Activated naive CD8-positive, alpha-beta T cell treated with anti-CD3 and anti-CD28 coated beads for 36 hours (primary cell): ENCODE data around the gene PTPRO. TPM values are rescaled to one million over a fixed set of nuclear protein-coding genes. Genes with fewer than 3 reads are reported as not detected.
"Not testable (repeated sequence)": the region's sequence is repeated elsewhere in the genome, so short reads cannot be mapped to it uniquely, and the experiment has no call there.

Source experiments
- DNase-seq: peaks from one replicate; pipeline ENCODE4 v3.0.0; 2021
- H3K27ac Mint-ChIP-seq: one replicate; pipeline ENCODE4 v1.8.0; 2022; ENCODE audit warnings: mild to moderate bottlenecking, moderate library complexity, mixed read lengths
- H3K27me3 Mint-ChIP-seq: one replicate; pipeline ENCODE4 v1.8.0; 2022; ENCODE audit warnings: mild to moderate bottlenecking, mixed read lengths
- H3K36me3 Mint-ChIP-seq: one replicate; pipeline ENCODE4 v1.8.0; 2021; ENCODE audit warnings: mild to moderate bottlenecking, mixed read lengths
- H3K4me1 Mint-ChIP-seq: one replicate; pipeline ENCODE4 v1.8.0; 2021; ENCODE audit warnings: mixed read lengths
- H3K4me3 Mint-ChIP-seq: one replicate; pipeline ENCODE4 v1.8.0; 2022; ENCODE audit warnings: mild to moderate bottlenecking, moderate library complexity, mixed read lengths
- H3K9me3 Mint-ChIP-seq: one replicate; pipeline ENCODE4 v1.8.0; 2022; ENCODE audit warnings: mixed read lengths
- total RNA-seq, 2 experiments: library from RNA; stranded (reverse); gene quantifications; one replicate each; pipeline ENCODE4 v1.2.3, GENCODE V29; 2021

The PTPRO gene
- total RNA-seq, 2 experiments from 2014 or later: 1.1 to 1.4 TPM

DNA sequence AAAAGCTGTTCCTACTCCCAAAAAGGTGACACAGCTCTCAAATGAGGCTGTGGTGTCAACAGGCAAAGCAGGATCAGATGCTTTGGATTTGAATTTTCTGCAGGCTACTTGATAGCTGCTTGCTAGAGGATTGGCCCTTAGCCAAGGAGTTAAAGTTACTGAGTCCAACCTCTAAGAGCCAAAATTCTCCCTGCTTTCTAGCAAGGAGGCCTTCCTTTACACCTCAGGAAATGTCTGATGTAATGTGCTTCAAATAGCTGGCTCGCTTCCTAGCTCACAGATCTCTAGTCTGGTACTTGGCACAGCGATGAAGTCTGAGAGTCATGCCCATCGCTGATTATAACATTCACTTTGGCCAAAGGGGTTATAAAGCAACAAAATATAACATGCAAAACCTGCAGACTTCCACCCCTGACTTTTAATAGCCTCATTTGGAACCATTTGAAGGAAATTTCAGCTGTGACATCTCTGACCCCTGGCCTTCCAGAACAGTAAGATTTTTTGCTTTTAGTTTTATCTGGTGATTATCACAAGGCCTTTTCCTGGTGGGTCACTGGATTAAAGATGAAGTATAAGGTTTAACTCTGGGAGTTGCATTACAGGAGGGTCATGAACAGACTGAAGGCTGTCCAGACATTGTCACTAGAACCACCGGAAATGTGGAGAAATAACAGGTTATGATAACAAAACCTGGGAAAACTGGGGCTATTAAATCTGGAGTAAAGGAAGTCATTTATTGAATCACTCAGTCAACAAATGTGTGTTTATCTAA is 277.1 kb downstream of the PTPRO start:
- Mint-ChIP-seq H3K27me3 (peaks cover 3% of the 10 kb centered on the region), H3K4me1 (peaks cover 1% of the 10 kb centered on the region), H3K27ac (no peak overlapping the region), H3K9me3 (no peaks in the 10 kb centered on the region), H3K4me3 (no peak overlapping the region), H3K36me3 (no peaks in the 10 kb centered on the region)
- DNase-seq: no peak

DNA sequence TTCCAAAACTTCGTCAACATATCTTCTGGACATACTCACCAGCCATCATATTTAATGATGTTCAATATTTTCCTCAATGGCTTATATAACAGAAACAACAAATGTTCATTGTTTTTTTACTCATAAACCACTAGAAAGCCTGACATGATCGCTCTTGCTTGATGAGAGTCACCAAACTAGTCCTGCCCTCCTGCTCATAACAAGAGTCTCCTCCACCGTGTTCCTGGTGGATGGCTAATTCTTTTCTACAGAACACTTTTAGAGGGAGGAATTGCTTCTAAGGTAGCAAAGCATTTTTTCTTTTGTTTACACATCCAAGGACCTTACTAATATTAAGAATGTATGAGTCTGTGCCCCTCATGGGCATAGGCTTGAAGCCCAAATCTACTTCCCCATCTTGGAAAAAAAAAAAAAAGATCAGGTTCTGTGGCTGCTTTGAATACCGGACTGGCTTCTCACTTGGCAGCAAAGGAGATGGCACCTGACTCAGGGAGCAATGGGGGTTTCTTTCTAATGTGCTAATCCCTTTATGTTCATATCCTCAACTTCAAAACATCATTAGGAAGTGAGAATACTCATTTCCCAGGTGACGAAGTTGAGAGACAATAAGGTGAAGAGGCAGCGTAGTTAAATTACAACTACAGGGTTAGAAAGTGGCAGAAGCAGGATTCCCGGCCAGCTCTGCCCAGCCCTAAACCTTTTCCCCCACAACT is 278.1 kb downstream of the PTPRO start:
- H3K27ac Mint-ChIP-seq: no peak overlapping the region

DNA sequence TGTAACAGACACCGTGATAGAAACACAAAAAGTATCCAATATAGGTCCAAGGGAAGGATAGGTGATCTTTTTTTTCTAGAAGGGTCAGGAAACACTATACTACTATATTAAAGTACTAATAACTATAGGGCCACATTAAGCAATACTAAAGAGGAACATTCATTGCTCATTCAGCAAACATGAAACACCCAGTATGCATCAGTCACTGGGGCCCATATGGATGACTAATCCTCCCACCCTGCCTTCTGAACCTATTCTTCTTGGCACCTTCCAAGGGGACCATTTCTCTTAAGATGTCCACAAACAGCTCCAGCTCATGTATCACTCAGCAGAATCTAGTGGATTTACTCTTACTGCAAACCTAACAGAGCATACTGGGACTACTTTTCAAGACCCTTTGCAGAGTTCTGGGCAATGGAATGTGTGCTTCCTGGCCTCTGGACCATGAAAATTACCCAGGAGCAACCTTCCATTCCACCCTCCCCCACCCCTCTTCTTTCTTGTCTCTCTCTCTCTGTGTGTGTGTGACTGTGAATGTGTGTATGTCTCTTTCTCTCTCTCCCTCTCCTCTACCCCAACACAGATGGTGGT is 279.0 kb downstream of the PTPRO start:
- no peak for DNase-seq
- Mint-ChIP-seq H3K4me3 (no peak overlapping the region), H3K4me1 (peaks cover 1% of the 10 kb centered on the region), H3K9me3 (no peaks in the 10 kb centered on the region), H3K36me3 (no peaks in the 10 kb centered on the region), H3K27ac (no peak overlapping the region), H3K27me3 (peaks cover 3% of the 10 kb centered on the region)

More for the DNA sequence above, 278.1 kb downstream of the PTPRO start:
- Mint-ChIP-seq H3K27me3 (peaks cover 3% of the 10 kb centered on the region), H3K4me3 (no peak overlapping the region), H3K4me1 (peaks cover 1% of the 10 kb centered on the region), H3K36me3 (no peaks in the 10 kb centered on the region), H3K9me3 (no peaks in the 10 kb centered on the region)
- no peak for DNase-seq

DNA sequence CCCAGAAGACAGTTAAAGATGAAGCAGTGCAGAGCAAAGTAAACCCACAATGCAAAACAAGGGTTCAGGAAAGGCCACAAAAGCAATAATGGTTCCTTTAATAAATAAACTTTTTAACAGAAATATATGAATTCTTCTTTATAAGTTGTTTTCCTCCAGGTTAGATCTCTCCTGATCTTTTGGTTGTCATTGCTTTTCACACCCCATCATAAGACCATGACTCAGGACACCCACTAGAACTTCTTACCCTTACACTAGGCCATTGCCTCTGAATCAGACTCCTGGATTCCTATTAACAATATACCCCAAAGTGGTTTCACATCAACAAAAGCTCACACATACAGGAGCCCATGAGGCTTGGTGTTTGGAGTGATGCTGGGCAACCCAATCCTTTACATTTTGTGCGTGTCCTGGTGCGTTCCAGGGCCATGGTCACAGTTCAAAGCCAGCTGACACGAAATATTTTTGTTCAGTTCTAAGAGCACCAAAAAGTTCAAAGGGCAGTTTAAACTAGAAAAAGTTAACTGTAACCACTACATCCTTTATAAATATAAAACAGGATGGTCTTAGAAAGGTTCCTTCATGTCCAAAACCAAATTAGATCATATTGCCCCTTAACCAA is 279.9 kb downstream of the PTPRO start:
- no peak for DNase-seq
- Mint-ChIP-seq H3K4me1 (peaks cover 1% of the 10 kb centered on the region), H3K9me3 (no peaks in the 10 kb centered on the region), H3K36me3 (no peaks in the 10 kb centered on the region), H3K4me3 (no peak overlapping the region), H3K27me3 (peaks cover 3% of the 10 kb centered on the region), H3K27ac (no peak overlapping the region)

DNA sequence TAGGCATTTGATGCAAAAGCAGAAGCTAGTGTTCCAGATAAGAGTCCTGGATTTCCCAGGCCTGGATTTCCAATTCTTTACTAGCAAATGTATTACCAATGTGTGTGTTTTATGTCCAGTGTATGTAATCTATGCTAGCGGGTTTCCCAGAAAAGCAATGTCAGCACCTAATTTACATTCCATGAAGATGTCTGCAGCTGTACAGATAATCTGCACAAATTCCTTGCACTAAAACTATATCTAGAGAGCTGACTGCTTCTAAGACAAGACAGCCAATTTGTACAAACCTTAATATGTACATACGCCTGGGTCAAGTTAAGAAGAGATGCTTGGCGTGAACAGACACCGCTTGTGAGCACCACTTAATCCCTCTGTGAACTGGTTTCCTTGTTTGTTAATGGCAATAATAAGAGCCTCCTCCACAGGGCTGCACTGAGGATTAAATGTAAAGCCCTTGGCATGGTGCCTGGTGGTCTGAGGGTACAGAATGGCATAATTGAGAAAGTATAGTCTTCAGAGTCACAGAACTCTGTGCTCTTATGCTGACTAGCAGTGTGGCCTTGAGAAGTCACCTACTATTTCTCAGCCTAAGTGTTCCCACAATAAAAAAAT is 281.3 kb downstream of the PTPRO start:
- no peak for DNase-seq
- H3K27me3 Mint-ChIP-seq: peaks cover 3% of the 10 kb centered on the region
- H3K27ac Mint-ChIP-seq: no peak overlapping the region
- no peaks in the 10 kb centered on the region for H3K36me3 Mint-ChIP-seq
- H3K9me3 Mint-ChIP-seq: no peaks in the 10 kb centered on the region
- H3K4me1 Mint-ChIP-seq: peaks cover 1% of the 10 kb centered on the region
- no peak overlapping the region for H3K4me3 Mint-ChIP-seq

DNA sequence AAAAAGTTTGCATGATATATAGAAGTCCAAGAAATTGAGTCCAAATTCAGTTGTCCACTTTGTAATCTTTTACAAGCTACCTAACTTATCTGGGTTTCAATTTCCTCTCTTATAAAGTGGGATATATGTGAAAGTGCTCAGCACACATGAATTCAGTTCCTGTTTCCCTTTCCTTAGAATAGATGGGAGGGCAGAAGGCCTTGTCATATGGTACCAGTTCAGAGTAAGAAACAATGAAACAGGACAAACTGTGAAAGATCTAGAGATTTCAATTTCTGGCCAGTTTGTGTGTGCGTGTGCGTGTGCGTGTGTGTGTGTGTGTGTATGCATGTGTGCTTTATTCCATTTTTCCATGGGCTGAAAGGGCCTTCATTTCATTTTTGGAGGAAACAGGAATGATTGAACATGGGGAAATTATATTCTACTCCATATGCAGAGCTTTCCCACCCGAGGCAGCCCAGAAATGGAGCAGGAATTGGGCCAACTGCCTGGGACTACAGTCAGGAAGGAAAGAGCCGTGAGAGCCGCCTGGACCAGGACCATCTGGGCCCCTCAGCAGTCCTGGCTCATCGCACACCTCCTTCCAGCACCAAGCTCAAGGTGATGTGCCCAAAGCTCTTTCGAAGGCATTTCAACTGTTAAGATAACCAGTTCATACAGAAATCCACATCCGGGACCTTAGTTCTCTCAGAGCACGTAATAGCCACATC is 283.7 kb downstream of the PTPRO start:
- no peak overlapping the region for H3K27ac Mint-ChIP-seq

DNA sequence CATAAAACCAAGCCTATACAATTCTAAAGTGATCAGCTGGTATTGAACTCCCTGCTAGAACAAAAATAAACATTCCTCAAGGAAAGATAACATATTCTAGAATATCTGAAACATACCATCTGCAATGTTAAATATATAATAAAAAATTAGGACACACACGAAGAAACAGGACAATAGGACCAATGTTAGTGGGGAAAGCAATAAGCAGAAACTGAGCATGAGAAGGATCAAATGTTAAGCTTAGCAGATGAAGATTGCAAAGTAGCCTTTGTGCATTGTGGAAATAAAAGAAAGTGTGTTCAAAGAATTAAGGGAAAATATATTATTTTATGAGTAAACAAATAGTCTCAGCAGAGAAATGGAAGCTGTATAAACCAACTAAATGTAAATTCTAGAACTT is 286.1 kb downstream of the PTPRO start:
- no peaks in the 10 kb centered on the region for H3K27me3 Mint-ChIP-seq
- peaks cover 3% of the 10 kb centered on the region for H3K9me3 Mint-ChIP-seq
- H3K4me1 Mint-ChIP-seq: no peaks in the 10 kb centered on the region
- DNase-seq: no peak
- no peak overlapping the region for H3K27ac Mint-ChIP-seq
- no peaks in the 10 kb centered on the region for H3K36me3 Mint-ChIP-seq
- no peak overlapping the region for H3K4me3 Mint-ChIP-seq

More for the DNA sequence above, 283.7 kb downstream of the PTPRO start:
- Mint-ChIP-seq H3K36me3 (no peaks in the 10 kb centered on the region), H3K9me3 (no peaks in the 10 kb centered on the region), H3K4me3 (no peak overlapping the region), H3K27me3 (peaks cover 3% of the 10 kb centered on the region), H3K4me1 (peaks cover 1% of the 10 kb centered on the region)
- DNase-seq: no peak

DNA sequence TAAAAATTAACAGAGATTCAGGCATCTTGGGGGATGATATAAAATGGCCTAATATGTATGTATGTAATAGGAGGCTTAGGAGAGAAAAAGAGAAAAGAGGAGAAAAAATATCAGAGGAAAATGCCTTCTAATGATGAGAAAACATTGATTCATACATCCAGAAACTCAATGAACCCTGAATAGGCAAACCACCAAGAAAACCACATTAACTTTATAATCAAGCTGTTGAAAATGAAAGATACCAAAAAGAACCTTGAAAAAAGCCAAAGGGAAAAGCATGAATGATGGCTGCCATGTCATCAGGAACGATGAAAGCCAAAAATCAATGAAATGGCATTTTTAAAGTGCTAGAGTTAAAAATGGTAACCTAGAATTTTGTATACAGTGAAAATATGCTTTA is 286.6 kb downstream of the PTPRO start:
- no peak for DNase-seq
- H3K36me3 Mint-ChIP-seq: no peaks in the 10 kb centered on the region
- no peaks in the 10 kb centered on the region for H3K4me1 Mint-ChIP-seq
- H3K4me3 Mint-ChIP-seq: no peak overlapping the region
- H3K9me3 Mint-ChIP-seq: peaks cover 3% of the 10 kb centered on the region
- H3K27ac Mint-ChIP-seq: no peak overlapping the region
- H3K27me3 Mint-ChIP-seq: no peaks in the 10 kb centered on the region

DNA sequence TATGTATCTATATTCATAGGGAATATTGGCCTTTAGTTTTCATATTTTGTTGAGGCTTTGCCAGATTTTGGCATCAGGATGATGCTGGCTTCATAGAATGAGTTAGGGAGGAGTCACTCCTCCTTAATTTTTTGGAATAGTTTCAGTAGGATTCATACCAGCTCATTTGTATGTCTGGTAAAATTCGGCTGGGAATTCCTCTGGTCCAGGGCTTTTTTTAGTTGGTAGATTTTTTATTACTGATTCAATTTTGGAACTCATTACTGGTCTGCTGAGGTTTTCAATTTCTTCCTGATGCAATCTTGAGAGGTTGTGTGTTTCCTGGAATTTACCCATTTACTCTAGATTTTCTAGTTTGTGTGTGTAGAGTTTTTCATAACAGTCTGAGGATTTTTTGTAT is 291.7 kb downstream of the PTPRO start:
- peaks cover 2% of the 10 kb centered on the region for H3K36me3 Mint-ChIP-seq
- no peak for DNase-seq
- no peak overlapping the region for H3K4me3 Mint-ChIP-seq
- H3K4me1 Mint-ChIP-seq: no peaks in the 10 kb centered on the region
- H3K27ac Mint-ChIP-seq: no peak overlapping the region
- H3K27me3 Mint-ChIP-seq: peaks cover 6% of the 10 kb centered on the region
- H3K9me3 Mint-ChIP-seq: peaks cover 6% of the 10 kb centered on the region

DNA sequence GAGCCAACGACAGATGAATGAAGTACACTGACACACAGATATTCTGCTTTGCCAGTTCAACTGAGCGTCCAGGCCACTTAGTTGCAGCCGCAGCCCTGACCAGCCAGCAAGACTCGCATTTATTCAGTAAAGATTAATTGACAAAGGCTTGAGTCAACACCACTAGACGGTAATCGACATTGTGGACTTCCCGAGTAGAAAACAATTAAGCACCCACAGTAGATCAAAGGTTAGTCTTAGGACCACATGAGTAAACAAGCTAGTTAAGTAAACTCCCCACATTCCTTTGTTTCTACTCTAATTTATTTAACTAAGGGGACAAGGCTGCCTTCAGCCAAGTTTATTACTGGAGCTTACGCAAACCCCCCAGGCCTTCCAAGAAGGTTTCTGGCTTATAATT is 294.2 kb downstream of the PTPRO start:
- H3K36me3 Mint-ChIP-seq, H3K27me3 Mint-ChIP-seq, H3K4me3 Mint-ChIP-seq, H3K27ac Mint-ChIP-seq, H3K9me3 Mint-ChIP-seq, DNase-seq, H3K4me1 Mint-ChIP-seq: not testable (repeated sequence)

DNA sequence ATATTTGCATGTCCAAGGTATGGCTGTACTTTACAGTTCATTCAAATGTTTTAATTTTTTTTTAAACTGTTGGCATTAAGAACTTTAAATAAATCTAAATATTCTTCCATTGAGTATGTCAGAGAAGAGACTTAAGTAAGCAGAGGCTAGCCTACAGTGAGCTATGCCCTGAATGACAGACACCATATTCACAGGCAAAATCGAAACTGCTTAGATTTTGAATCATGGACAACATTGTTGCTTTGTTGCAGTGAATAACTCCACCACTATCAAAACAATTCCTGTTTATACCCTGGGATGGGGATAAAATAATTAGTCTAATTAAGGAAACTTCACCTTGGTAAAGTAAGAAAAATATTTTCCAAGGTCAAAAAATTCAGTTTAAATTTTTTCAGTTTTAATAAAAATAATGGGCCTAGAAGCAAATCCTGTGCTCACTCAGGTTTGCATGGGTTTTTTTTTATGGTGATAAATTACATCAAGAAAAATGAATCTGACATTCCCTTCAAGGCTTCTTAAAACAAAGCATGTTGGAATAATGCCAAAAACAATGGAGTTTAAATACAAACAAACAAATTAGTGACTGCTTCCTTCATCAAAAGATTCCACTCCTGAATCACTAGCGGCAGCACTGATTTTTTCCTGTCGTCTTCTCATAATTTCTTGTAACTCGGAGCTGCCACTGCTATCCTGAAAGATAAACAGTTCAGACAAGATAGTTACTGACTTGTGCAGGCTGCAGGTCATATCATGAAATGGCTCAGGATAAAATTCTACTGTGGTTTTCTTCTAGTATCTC is 298.6 kb downstream of the PTPRO start:
- H3K36me3 Mint-ChIP-seq: peaks cover 2% of the 10 kb centered on the region
- no peak overlapping the region for H3K27ac Mint-ChIP-seq
- no peaks in the 10 kb centered on the region for H3K4me1 Mint-ChIP-seq
- H3K9me3 Mint-ChIP-seq: peaks cover 2% of the 10 kb centered on the region
- H3K27me3 Mint-ChIP-seq: peaks cover 5% of the 10 kb centered on the region
- H3K4me3 Mint-ChIP-seq: no peak overlapping the region
- no peak for DNase-seq

DNA sequence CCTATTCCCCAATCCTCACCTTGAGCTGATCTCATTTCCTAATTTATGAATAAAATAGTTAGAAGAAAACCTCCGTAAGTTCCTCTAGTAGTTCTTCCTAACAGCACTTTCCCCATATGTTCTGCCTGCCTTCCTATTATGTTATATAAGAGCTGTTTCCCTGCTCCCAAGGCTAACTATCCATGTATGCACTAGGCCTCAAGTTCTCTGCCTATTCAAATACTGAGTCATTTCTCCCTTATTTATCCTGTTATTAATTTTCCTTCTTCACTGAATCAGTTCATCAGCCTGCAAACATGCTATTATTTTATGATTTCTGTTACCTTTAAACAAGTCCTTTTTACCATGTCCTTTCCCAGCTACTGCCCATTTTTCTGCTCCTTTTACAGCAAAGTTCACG is 302.8 kb downstream of the PTPRO start:
- no peaks in the 10 kb centered on the region for H3K9me3 Mint-ChIP-seq
- no peak overlapping the region for H3K4me3 Mint-ChIP-seq
- no peak overlapping the region for H3K27ac Mint-ChIP-seq
- no peak for DNase-seq
- no peaks in the 10 kb centered on the region for H3K27me3 Mint-ChIP-seq
- H3K4me1 Mint-ChIP-seq: peaks cover 3% of the 10 kb centered on the region
- H3K36me3 Mint-ChIP-seq: no peaks in the 10 kb centered on the region

DNA sequence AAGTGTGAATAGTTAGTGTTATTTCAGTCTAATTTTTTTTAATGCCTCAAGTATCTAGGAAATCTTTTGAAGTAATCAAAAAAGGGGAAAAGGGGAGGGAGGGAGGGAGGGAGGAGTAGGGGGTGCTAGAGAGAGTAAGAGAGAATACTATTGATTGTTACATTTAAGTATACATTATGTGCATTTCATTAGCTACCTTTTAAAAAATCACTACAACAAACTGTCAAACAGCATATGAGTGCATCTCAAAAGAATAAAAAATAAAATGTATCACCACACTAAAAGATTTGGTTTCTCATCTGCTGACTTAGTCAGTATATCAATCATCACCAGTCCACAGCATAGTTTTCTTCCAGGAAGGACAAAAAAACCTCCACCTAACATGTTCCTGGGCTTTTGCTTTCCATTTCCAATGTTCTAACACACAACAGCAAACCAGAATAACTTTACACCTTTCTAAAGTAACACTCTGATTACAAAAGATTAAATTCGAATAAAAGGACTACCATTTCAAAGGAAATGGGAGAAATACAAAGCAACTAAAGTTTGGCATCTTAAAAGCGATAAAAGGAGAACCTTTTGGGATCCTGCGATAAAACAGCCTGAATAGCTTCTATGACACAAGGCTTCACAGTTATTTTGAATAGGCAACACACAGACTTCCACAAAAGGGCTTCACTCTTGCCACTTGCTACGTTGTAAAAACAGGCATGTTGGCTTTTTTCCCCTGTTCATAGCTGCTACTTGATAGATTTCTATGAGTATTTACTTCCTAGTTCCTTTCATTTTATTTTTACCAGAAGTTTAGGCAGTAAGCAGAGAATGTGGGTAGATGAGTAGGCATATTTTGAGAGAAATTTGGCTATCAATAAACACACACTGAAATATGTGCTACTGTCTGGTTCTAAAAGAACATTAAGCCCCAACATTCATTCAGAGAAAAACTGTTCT is 306.0 kb downstream of the PTPRO start:
- Mint-ChIP-seq H3K4me1 (peaks cover 3% of the 10 kb centered on the region), H3K36me3 (no peaks in the 10 kb centered on the region), H3K9me3 (no peaks in the 10 kb centered on the region), H3K27ac (no peak overlapping the region), H3K4me3 (no peak overlapping the region), H3K27me3 (no peaks in the 10 kb centered on the region)
- no peak for DNase-seq
